Upper lobe of right lung (tissue), 1 donor: ENCODE measurements around the gene USF3. TPM values are rescaled to one million over a fixed set of nuclear protein-coding genes. Genes with fewer than 3 reads are reported as not detected.
"Not testable (repeated sequence)": the region's sequence is repeated elsewhere in the genome, so short reads cannot be mapped to it uniquely, and the experiment has no call there.

ENCODE experiments used
- ATAC-seq: fragments of 200-7000 bp; cut with Tn5 transposase; one replicate; pipeline ENCODE4 v1.9.1; 2020; ENCODE audit warnings: mild to moderate bottlenecking, moderate library complexity
- DNase-seq: peaks from one replicate; pipeline ENCODE4 v3.0.0-alpha.2; 2020
- H3K27ac ChIP-seq: fragments of 200-600 bp; one replicate; pipeline ENCODE4 v1.8.0; 2022
- H3K27me3 ChIP-seq: fragments of 200-600 bp; one replicate; pipeline ENCODE4 v1.8.0; 2022; ENCODE audit warnings: mild to moderate bottlenecking
- H3K36me3 ChIP-seq: fragments of 200-600 bp; one replicate; pipeline ENCODE4 v1.8.0; 2022
- H3K4me1 ChIP-seq: fragments of 200-600 bp; one replicate; pipeline ENCODE4 v1.8.0; 2022
- H3K4me3 ChIP-seq: fragments of 200-600 bp; one replicate; pipeline ENCODE4 v1.8.0; 2022; ENCODE audit warnings: mild to moderate bottlenecking
- H3K9me3 ChIP-seq: fragments of 200-600 bp; one replicate; pipeline ENCODE4 v1.8.0; 2022
- CTCF ChIP-seq: fragments of 200-600 bp; IDR thresholded peaks from one replicate; pipeline ENCODE4 v1.8.0; 2022; ENCODE audit warnings: antibody characterized with exemption
- intact Hi-C: fragments of 100-400 bp; cut with DNase I; formaldehyde crosslinking; loops from one replicate; pipeline ENCODE4 v1.11.0; 2022
- total RNA-seq: library from RNA; stranded (reverse); fragmentation: NEBNext Ultra II Directional; extraction: Animal tissue kit (Norgen Biotek cat#: 25700); gene quantifications from one replicate; pipeline ENCODE4 v1.2.1, GENCODE V29; 2021
- donor health status: DM: no; HTN: yes; CAD: no; lungs with severe emphysema.

USF3 gene
- total RNA-seq, 1 donor from 2014 or later = 22.2 TPM

GRCh38 chr3:113648524-113648923 lies 47.9 kb downstream of the USF3 start:
- DNase-seq = no peak
- intact Hi-C loops = no loop called here
- Histone ChIP-seq H3K27ac (no peak overlapping the region), H3K27me3 (no peaks in the 10 kb centered on the region), H3K9me3 (peaks cover 11% of the 10 kb centered on the region), H3K4me3 (no peak overlapping the region), H3K36me3 (no peaks in the 10 kb centered on the region), H3K4me1 (no peaks in the 10 kb centered on the region)
- TF ChIP-seq CTCF = no peak
- no peak for ATAC-seq

GRCh38 chr3:113643583-113643982 lies 52.9 kb downstream of the USF3 start:
- Histone ChIP-seq H3K27ac (no peak overlapping the region), H3K9me3 (peaks cover 11% of the 10 kb centered on the region), H3K27me3 (no peaks in the 10 kb centered on the region), H3K36me3 (no peaks in the 10 kb centered on the region), H3K4me3 (no peak overlapping the region), H3K4me1 (no peaks in the 10 kb centered on the region)
- intact Hi-C loops = no loop called here
- no peak for TF ChIP-seq CTCF
- ATAC-seq = no peak
- DNase-seq = no peak

- no peak overlapping the region for H3K4me3 ChIP-seq
- no peaks in the 10 kb centered on the region for H3K4me1 ChIP-seq
- no peaks in the 10 kb centered on the region for H3K27me3 ChIP-seq
- DNase-seq (no peak), ATAC-seq (no peak)
- no peak overlapping the region for H3K27ac ChIP-seq
- no peaks in the 10 kb centered on the region for H3K9me3 ChIP-seq
- TF ChIP-seq CTCF = no peak
- no peaks in the 10 kb centered on the region for H3K36me3 ChIP-seq
- intact Hi-C loops = no loop called here
Measured at GRCh38 chr3:113638910-113639309, 57.5 kb downstream of the USF3 start.

GRCh38 chr3:113637756-113638155 lies 58.7 kb downstream of the USF3 start:
- H3K9me3 ChIP-seq = no peaks in the 10 kb centered on the region
- no peaks in the 10 kb centered on the region for H3K4me1 ChIP-seq
- TF ChIP-seq CTCF = no peak
- no peak overlapping the region for H3K27ac ChIP-seq
- ATAC-seq = no peak
- no peak overlapping the region for H3K4me3 ChIP-seq
- intact Hi-C loops = no loop called here
- H3K27me3 ChIP-seq = no peaks in the 10 kb centered on the region
- no peak for DNase-seq
- no peaks in the 10 kb centered on the region for H3K36me3 ChIP-seq

- H3K27ac ChIP-seq, H3K27me3 ChIP-seq, ATAC-seq, H3K36me3 ChIP-seq, H3K9me3 ChIP-seq, H3K4me1 ChIP-seq, H3K4me3 ChIP-seq, intact Hi-C loops, DNase-seq: not testable (repeated sequence)
Measured at GRCh38 chr3:113636034-113636433, 60.4 kb downstream of the USF3 start.

GRCh38 chr3:113634782-113635474 lies 61.5 kb downstream of the USF3 start:
- Histone ChIP-seq H3K36me3 (no peaks in the 10 kb centered on the region), H3K27ac (no peak overlapping the region), H3K4me1 (peaks cover 7% of the 10 kb centered on the region), H3K27me3 (no peaks in the 10 kb centered on the region), H3K9me3 (no peaks in the 10 kb centered on the region), H3K4me3 (no peak overlapping the region)
- DNase-seq (no peak), ATAC-seq (no peak)
- TF ChIP-seq CTCF = no peak
- intact Hi-C loops = no loop called here
